ENCODE data around the gene SNRPA. TPM values are rescaled to one million over a fixed set of nuclear protein-coding genes. Genes with fewer than 3 reads are reported as not detected.
A peak's percentile ranks its signal among the peaks of the same experiment; 100 is the strongest.

SNRPA gene
- total RNA-seq, 1 experiment from 2014 or later: 68.4 TPM

GRCh38 chr19:40800997-40801377 lies 50.0 kb downstream of the SNRPA start:
- DNase-seq: no peak
- Histone ChIP-seq H3K36me3 (peaks cover 58% of the 10 kb centered on the region), H3K4me3 (no peak overlapping the region), H3K27me3 (no peaks in the 10 kb centered on the region), H3K9me3 (no peaks in the 10 kb centered on the region)

- Histone ChIP-seq H3K27me3 (no peaks in the 10 kb centered on the region), H3K36me3 (peaks cover 64% of the 10 kb centered on the region), H3K9me3 (no peaks in the 10 kb centered on the region), H3K4me3 (no peak overlapping the region)
- DNase-seq: no peak
These were observed 50.7 kb downstream of the SNRPA start for GRCh38 chr19:40801426-40802299.

DNA sequence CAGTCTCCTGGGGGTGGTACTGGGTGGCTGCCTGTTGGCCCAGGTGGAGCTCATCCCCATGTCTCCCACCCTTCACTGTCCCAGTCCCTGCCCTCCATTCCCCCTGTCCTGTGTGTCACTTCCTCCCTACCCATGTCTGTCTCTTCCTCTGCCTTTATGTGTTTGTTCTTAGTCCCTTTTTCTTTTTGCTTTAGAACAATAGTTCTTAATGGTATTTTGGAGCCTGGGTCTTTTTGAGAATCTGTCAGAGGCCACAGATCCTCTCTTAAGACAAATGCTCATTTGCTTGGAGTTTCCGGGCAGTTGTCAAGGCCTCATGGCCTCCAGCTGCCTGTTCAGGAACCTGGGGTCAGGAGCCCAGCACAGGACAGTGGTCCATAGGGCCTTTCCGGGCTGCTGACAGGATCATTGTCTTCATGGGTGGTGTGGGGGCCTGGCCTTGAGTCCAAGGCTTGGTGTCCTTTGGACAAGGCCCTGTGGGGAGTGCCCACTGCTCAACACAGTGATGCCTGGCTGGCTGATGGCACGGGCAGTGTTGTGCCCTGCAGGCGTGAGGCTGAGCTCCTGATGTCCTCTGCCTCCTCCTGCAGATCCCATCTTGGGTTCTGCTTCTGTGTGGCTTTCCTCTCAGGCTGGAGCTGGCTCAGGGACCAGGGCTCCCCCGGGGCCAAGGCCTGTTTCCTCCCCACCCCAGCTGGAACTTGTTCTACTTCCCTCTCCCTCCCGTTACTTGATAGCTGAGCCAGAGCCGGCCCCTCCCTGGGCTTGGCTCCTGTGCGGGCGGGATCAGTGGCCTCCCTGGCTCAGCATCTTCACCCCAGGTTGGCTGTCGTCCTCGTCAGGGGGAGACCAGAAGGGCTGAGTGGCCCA lies 51.5 kb downstream of the SNRPA start:
- Histone ChIP-seq H3K36me3 (peaks cover 72% of the 10 kb centered on the region), H3K9me3 (no peaks in the 10 kb centered on the region), H3K4me3 (no peak overlapping the region), H3K27me3 (no peaks in the 10 kb centered on the region)
- DNase-seq: no peak

GRCh38 chr19:40803170-40803856 lies 52.3 kb downstream of the SNRPA start:
- H3K36me3 ChIP-seq: peaks cover 80% of the 10 kb centered on the region
- no peaks in the 10 kb centered on the region for H3K27me3 ChIP-seq
- no peak overlapping the region for H3K4me3 ChIP-seq
- no peak for DNase-seq
- H3K9me3 ChIP-seq: no peaks in the 10 kb centered on the region

GRCh38 chr19:40803857-40804782 lies 53.1 kb downstream of the SNRPA start:
- no peaks in the 10 kb centered on the region for H3K9me3 ChIP-seq
- no peak for DNase-seq
- H3K27me3 ChIP-seq: no peaks in the 10 kb centered on the region
- no peak overlapping the region for H3K4me3 ChIP-seq
- peaks cover 88% of the 10 kb centered on the region for H3K36me3 ChIP-seq

GRCh38 chr19:40804783-40805242 lies 53.8 kb downstream of the SNRPA start:
- Histone ChIP-seq H3K27me3 (no peaks in the 10 kb centered on the region), H3K36me3 (peaks cover 95% of the 10 kb centered on the region), H3K4me3 (no peak overlapping the region), H3K9me3 (no peaks in the 10 kb centered on the region)
- DNase-seq: no peak

DNA sequence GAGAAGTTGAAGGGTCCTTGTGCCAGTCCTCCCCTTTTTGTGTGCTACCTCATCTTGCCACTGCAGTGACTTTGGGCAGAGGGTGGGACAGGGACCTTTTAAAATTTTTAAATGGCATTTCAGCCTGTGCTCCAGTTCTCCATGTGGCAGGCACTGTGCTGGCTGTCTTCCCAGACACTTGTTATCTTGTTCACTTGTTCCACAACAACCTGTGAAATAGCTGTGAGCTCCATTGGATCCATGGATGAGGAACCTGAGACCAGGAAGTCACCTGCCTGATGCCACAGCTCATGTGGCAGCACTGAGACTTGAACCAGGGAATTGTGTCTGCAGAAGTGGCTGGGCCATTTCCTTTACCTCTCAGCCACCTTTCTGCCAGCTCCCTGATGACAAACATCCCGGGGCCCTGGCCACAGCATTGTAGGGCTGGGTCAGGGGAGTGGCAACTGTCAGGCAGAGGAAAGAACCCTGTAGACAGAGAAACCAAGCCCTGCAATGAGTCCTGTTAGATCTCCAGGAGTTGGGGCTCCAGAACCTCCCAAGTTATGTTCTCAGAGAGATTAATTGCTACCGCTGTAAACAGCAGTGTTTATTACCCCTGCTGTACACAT lies 54.4 kb downstream of the SNRPA start:
- Histone ChIP-seq H3K9me3 (no peaks in the 10 kb centered on the region), H3K4me3 (no peak overlapping the region), H3K27me3 (no peaks in the 10 kb centered on the region), H3K36me3 (peaks cover 96% of the 10 kb centered on the region)
- DNase-seq: no peak

- peak; percentile 58 for DNase-seq
- Histone ChIP-seq H3K9me3 (no peaks in the 10 kb centered on the region), H3K27me3 (no peaks in the 10 kb centered on the region), H3K36me3 (peaks cover 84% of the 10 kb centered on the region), H3K4me3 (no peak overlapping the region)
These were observed 55.6 kb downstream of the SNRPA start for GRCh38 chr19:40806423-40807146.

GRCh38 chr19:40807147-40808020 lies 56.4 kb downstream of the SNRPA start:
- no peak for DNase-seq
- Histone ChIP-seq H3K27me3 (no peaks in the 10 kb centered on the region), H3K9me3 (no peaks in the 10 kb centered on the region), H3K36me3 (peaks cover 76% of the 10 kb centered on the region), H3K4me3 (no peak overlapping the region)

DNA sequence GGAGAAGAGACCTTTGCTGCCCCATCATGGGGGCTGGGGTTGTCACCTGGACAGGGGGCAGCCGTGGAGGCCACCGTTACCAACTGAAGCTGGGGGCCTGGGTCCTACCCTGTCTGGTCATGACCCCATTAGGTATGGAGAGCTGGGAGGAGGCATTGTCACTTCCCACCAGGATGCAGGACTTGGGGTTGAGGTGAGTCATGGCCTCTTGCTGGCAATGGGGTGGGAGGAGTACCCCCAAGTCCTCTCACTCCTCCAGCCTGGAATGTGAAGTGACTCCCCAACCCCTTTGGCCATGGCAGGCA lies 57.0 kb downstream of the SNRPA start:
- Histone ChIP-seq H3K9me3 (no peaks in the 10 kb centered on the region), H3K4me3 (no peak overlapping the region), H3K27me3 (no peaks in the 10 kb centered on the region), H3K36me3 (peaks cover 70% of the 10 kb centered on the region)
- DNase-seq: no peak

- Histone ChIP-seq H3K9me3 (no peaks in the 10 kb centered on the region), H3K27me3 (no peaks in the 10 kb centered on the region), H3K36me3 (peaks cover 65% of the 10 kb centered on the region), H3K4me3 (no peak overlapping the region)
- no peak for DNase-seq
These were observed 57.5 kb downstream of the SNRPA start for GRCh38 chr19:40808497-40808896.

GRCh38 chr19:40809358-40810086 lies 58.5 kb downstream of the SNRPA start:
- Histone ChIP-seq H3K27me3 (no peaks in the 10 kb centered on the region), H3K36me3 (peaks cover 54% of the 10 kb centered on the region), H3K9me3 (no peaks in the 10 kb centered on the region), H3K4me3 (no peak overlapping the region)
- no peak for DNase-seq

DNA sequence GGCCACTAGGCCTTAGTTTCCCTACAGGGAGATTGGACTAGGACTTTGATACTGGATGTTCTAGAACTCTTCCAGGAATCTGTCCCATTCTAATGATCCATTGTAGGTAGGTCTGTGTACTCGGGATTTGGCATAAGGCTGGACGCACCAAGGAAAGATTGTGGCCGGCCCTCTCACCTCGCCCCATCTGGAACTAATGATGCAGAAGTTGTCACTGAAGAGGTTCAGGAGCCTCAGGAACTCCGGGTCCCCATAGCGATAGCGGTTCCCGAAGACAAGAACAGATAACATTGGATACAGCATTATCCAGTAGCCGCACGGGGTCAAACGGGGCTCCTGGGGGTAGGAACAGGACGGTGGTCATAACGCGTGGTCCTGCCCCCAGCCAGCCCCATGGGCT lies 59.2 kb downstream of the SNRPA start:
- peaks cover 48% of the 10 kb centered on the region for H3K36me3 ChIP-seq
- peak overlapping the region; percentile 27; the same call in 1 of the 2 replicates for H3K4me3 ChIP-seq
- no peaks in the 10 kb centered on the region for H3K27me3 ChIP-seq
- DNase-seq: no peak
- no peaks in the 10 kb centered on the region for H3K9me3 ChIP-seq
